Chondrocyte (in vitro differentiated cells): ENCODE measurements around the gene AHNAK2. TPM values are rescaled to one million over a fixed set of nuclear protein-coding genes. Genes with fewer than 3 reads are reported as not detected.
"Not testable (repeated sequence)": the region's sequence is repeated elsewhere in the genome, so short reads cannot be mapped to it uniquely, and the experiment has no call there.

ENCODE experiments used
- DNase-seq: peaks from one replicate; pipeline ENCODE4 v3.0.0; 2021; ENCODE audit warnings: mixed read lengths, low spot score
- H3K27ac Mint-ChIP-seq: one replicate; pipeline ENCODE4 v1.8.0; 2021; ENCODE audit warnings: mild to moderate bottlenecking, moderate library complexity, mixed read lengths; ENCODE audit not compliant: unreplicated experiment
- H3K27me3 Mint-ChIP-seq: 2 replicates; pipeline ENCODE4 v1.8.0; 2021; ENCODE audit warnings: low read depth, mixed read lengths
- H3K36me3 Mint-ChIP-seq: 2 replicates; pipeline ENCODE4 v1.8.0; 2021; ENCODE audit warnings: low read depth, mixed read lengths
- H3K4me1 Mint-ChIP-seq: 2 replicates; pipeline ENCODE4 v1.8.0; 2021; ENCODE audit warnings: low read depth, mild to moderate bottlenecking, mixed read lengths
- H3K4me3 Mint-ChIP-seq: one replicate; pipeline ENCODE4 v1.8.0; 2021; ENCODE audit warnings: mild to moderate bottlenecking, moderate library complexity, mixed read lengths; ENCODE audit not compliant: unreplicated experiment
- H3K9me3 Mint-ChIP-seq: 2 replicates; pipeline ENCODE4 v1.8.0; 2021; ENCODE audit warnings: low read depth, mixed read lengths
- total RNA-seq: library from RNA; stranded (reverse); gene quantifications from 3 replicates; pipeline ENCODE4 v1.2.1, GENCODE V29; 2021
- TF ChIP-seq, protein P1 (sequence below): fragments of 200-600 bp; sonication (generic); IDR thresholded peaks from 2 replicates; pipeline ENCODE4 v1.5.0; 2021; ENCODE audit warnings: antibody characterized with exemption, mild to moderate bottlenecking, moderate library complexity

Gene AHNAK2
- total RNA-seq, 1 donor from 2014 or later, result 271 TPM

DNA sequence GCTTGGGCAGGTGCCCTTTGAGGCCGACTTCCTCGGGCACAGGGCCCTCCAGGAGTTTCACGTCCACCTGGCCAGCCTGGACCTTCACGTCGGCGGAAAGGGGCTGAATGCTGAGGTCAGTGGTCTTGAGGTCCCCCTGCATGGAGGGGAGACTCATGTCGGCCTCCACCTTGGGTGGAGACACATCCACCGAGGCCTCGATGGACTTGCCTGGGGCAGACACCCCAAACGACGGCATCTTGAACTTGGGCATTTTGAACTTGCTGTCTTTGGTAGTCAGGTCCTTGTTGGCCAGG, 29.5 kb downstream of the AHNAK2 start:
- TF ChIP-seq, protein P1, sequence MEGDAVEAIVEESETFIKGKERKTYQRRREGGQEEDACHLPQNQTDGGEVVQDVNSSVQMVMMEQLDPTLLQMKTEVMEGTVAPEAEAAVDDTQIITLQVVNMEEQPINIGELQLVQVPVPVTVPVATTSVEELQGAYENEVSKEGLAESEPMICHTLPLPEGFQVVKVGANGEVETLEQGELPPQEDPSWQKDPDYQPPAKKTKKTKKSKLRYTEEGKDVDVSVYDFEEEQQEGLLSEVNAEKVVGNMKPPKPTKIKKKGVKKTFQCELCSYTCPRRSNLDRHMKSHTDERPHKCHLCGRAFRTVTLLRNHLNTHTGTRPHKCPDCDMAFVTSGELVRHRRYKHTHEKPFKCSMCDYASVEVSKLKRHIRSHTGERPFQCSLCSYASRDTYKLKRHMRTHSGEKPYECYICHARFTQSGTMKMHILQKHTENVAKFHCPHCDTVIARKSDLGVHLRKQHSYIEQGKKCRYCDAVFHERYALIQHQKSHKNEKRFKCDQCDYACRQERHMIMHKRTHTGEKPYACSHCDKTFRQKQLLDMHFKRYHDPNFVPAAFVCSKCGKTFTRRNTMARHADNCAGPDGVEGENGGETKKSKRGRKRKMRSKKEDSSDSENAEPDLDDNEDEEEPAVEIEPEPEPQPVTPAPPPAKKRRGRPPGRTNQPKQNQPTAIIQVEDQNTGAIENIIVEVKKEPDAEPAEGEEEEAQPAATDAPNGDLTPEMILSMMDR, result no peak
- peaks cover 30% of the 10 kb centered on the region for H3K36me3 Mint-ChIP-seq
- DNase-seq, result no peak
- no peaks in the 10 kb centered on the region for H3K4me1 Mint-ChIP-seq
- no peak overlapping the region for H3K4me3 Mint-ChIP-seq
- no peak overlapping the region for H3K27ac Mint-ChIP-seq
- H3K9me3 Mint-ChIP-seq, result no peaks in the 10 kb centered on the region
- no peaks in the 10 kb centered on the region for H3K27me3 Mint-ChIP-seq

DNA sequence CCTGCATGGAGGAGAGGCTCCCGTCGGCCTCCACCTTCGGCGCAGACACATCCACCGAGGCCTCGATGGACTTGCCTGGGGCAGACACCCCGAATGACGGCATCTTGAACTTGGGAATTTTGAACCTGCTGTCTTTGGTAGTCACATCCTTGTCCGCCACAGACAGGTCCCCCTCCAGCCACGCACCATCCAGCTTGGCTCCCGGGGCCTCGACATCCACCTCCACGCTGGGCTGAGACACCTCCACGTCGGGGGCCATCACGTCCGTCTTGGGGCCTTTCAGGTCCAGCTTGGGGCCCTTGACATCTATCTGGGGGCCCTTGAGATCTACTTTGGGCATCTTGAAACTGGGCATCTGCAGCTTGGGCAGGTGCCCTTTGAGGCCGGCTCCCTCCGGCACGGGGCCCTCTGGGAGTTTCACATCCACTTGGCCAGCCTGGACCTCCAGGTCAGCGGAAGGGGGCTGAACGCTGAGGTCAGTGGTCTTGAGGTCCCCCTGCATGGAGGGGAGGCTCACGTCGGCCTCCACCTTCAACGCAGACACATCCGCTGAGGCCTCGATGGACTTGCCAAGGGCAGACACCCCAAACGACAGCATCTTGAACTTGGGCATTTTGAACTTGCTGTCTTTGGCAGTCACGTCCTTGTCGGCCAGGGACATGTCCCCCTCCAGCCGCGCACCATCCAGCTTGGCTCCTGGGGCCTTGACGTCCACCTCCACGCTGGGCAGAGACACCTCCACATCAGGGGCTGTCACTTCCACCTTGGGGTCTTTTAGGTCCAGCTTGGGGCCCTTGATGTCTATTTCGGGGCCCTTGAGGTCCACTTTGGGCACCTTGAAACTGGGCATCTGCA, 30.1 kb downstream of the AHNAK2 start:
- H3K27ac Mint-ChIP-seq, H3K4me3 Mint-ChIP-seq, DNase-seq, H3K4me1 Mint-ChIP-seq, H3K27me3 Mint-ChIP-seq, H3K9me3 Mint-ChIP-seq: not testable (repeated sequence)
- H3K36me3 Mint-ChIP-seq, result peaks cover 27% of the 10 kb centered on the region

DNA sequence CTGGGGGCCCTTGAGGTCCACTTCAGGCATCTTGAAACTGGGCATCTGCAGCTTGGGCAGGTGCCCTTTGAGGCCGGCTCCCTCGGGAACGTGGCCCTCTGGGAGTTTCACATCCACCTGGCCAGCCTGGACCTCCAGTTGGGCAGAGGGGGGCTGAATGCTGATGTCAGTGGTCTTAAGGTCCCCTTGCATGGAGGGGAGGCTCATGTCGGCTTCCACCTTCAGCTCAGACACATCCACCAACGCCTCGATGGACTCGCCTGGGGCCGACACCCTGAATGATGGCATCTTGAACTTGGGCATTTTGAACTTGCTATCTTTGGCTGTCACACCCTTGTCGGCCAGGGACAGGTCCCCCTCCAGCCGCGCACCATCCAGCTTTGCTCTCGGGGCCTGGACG, 31.0 kb downstream of the AHNAK2 start:
- H3K36me3 Mint-ChIP-seq, result peaks cover 27% of the 10 kb centered on the region
- not testable (repeated sequence) for H3K27me3 Mint-ChIP-seq, H3K4me1 Mint-ChIP-seq, H3K27ac Mint-ChIP-seq, DNase-seq, H3K4me3 Mint-ChIP-seq, H3K9me3 Mint-ChIP-seq

DNA sequence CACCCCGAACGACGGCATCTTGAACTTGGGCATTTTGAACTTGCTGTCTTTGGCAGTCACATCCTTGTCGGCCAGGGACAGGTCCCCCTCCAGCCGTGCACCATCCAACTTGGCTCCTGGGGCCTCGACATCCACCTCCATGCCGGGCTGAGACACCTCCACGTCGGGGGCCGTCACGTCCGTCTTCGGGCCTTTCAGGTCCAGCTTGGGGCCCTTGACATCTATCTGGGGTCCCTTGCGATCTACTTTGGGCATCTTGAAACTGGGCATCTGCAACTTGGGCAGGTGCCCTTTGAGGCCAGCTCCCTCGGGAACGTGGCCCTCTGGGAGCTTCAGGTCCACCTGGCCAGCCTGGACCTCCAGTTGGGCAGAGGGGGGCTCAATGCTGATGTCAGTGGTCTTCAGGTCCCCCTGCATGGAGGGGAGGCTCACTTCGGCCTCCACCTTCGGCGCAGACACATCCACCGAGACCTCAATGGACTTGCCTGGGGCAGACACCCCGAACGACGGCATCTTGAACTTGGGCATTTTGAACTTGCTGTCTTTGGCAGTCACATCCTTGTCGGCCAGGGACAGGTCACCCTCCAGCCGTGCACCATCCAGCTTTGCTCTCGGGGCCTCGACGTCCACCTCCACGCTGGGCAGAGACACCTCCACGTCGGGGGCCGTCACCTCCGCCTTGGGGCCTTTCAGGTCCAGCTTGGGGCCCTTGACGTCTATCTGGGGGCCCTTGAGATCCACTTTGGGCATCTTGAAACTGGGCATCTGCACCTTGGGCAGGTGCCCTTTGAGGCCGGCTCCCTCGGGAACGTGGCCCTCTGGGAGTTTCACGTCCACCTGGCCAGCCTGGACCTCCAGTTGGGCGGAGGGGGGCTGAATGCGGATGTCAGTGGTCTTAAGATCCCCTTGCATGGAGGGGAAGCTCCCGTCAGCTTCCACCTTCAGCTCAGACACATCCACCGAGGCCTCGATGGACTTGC, 31.9 kb downstream of the AHNAK2 start:
- H3K4me1 Mint-ChIP-seq, H3K27ac Mint-ChIP-seq, H3K4me3 Mint-ChIP-seq, H3K27me3 Mint-ChIP-seq, H3K9me3 Mint-ChIP-seq: not testable (repeated sequence)
- DNase-seq, result peak; percentile 79
- H3K36me3 Mint-ChIP-seq, result peaks cover 27% of the 10 kb centered on the region

DNA sequence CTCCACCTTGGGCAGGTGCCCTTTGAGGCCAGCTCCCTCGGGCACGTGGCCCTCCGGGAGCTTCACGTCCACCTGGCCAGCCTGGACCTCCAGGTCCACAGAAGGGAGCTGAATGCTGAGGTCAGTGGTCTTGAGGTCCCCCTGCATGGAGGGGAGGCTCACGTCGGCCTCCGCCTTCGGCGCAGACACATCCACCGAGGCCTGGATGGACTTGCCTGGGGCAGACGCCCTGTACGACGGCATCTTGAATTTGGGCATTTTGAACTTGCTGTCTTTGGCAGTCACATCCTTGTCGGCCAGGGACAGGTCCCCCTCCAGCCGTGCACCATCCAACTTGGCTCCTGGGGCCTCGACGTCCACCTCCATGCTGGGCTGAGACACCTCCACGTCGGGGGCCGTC, 32.9 kb downstream of the AHNAK2 start:
- H3K36me3 Mint-ChIP-seq, result peaks cover 32% of the 10 kb centered on the region
- H3K27me3 Mint-ChIP-seq, H3K9me3 Mint-ChIP-seq, H3K4me1 Mint-ChIP-seq, H3K27ac Mint-ChIP-seq, H3K4me3 Mint-ChIP-seq: not testable (repeated sequence)
- DNase-seq, result peak; percentile 71

DNA sequence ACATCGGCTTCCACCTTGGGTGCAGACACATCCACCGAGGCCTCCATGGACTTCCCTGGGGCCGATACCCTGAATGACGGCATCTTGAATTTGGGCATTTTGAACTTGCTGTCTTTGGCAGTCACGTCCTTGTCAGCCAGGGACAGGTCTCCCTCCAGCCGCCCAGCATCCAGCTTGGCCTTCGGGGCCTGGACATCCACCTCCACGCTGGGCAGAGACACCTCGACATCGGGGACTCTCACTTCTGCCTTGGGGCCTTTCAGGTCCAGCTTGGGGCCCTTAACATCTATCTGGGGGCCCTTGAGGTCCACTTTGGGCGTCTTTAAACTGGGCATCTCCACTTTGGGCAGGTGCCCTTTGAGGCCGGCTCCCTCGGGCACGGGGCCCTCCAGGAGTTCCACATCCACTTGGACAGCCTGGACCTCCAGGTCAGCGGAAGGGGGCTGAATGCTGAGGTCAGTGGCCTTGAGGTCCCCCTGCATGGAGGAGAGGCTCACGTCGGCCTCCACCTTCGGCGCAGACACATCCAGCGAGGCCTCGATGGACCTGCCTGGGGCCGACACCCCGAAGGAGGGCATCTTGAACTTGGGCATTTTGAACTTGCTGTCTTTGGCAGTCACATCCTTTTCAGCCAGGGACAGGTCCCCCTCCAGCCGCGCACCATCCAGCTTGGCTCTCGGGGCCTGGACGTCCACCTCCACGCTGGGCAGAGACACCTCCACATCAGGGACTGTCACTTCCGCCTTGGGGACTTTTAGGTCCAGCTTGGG, 33.6 kb downstream of the AHNAK2 start:
- not testable (repeated sequence) for H3K4me1 Mint-ChIP-seq, H3K9me3 Mint-ChIP-seq, H3K27me3 Mint-ChIP-seq, H3K27ac Mint-ChIP-seq, H3K4me3 Mint-ChIP-seq
- DNase-seq, result peak; percentile 69
- peaks cover 34% of the 10 kb centered on the region for H3K36me3 Mint-ChIP-seq

DNA sequence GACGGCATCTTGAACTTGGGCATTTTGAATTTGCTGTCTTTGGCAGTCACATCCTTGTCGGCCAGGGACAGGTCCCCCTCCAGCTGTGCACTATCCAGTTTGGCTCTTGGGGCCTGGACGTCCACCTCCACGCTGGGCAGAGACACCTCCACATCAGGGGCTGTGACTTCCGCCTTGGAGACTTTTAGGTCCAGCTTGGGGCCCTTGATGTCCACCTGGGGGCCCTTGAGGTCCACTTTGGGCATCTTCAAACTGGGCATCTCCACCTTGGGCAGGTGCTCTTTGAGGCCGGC, 34.2 kb downstream of the AHNAK2 start:
- H3K4me1 Mint-ChIP-seq, result not testable (repeated sequence)

DNA sequence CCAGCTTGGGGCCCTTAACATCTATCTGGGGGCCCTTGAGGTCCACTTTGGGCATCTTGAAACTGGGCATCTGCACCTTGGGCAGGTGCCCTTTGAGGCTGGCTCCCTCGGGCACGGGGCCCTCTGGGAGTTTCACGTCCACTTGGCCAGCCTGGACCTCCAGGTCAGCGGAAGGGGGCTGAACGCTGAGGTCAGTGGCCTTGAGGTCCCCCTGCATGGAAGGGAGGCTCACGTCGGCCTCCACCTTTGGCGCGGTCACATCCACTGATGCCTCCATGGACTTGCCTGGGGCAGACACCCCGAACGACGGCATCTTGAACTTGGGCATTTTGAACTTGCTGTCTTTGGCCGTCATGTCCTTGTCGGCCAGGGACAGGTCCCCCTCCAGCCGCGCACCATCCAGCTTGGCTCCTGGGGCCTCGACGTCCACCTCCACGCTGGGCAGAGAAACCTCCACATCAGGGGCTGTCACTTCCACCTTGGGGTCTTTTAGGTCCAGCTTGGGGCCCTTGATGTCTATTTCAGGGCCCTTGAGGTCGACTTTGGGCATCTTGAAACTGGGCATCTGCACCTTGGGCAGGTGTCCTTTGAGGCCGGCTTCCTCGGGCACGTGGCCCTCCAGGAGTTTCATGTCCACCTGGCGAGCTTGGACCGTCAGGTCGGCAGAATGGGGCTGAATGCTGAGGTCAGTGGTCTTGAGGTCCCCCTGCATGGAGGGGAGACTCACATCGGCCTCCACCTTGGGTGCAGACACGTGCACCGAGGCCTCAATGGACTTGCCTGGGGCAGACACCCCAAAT, 34.8 kb downstream of the AHNAK2 start:
- not testable (repeated sequence) for H3K9me3 Mint-ChIP-seq, H3K4me3 Mint-ChIP-seq

More for the DNA sequence above, 34.2 kb downstream of the AHNAK2 start:
- not testable (repeated sequence) for H3K9me3 Mint-ChIP-seq, DNase-seq, H3K27me3 Mint-ChIP-seq, H3K4me3 Mint-ChIP-seq, H3K27ac Mint-ChIP-seq
- peaks cover 34% of the 10 kb centered on the region for H3K36me3 Mint-ChIP-seq

More for the DNA sequence above, 34.8 kb downstream of the AHNAK2 start:
- peak; percentile 72 for DNase-seq
- peaks cover 34% of the 10 kb centered on the region for H3K36me3 Mint-ChIP-seq
- not testable (repeated sequence) for H3K4me1 Mint-ChIP-seq, H3K27ac Mint-ChIP-seq, H3K27me3 Mint-ChIP-seq
